ENCODE measurements around the gene HOXA1. TPM values are rescaled to one million over a fixed set of nuclear protein-coding genes. Genes with fewer than 3 reads are reported as not detected.

The HOXA1 gene
- total and polyA plus RNA-seq, 2 of the 8 experiments (the other 6 are each of a cell fraction or from before 2014, with no cell fraction given), result not detected

DNA sequence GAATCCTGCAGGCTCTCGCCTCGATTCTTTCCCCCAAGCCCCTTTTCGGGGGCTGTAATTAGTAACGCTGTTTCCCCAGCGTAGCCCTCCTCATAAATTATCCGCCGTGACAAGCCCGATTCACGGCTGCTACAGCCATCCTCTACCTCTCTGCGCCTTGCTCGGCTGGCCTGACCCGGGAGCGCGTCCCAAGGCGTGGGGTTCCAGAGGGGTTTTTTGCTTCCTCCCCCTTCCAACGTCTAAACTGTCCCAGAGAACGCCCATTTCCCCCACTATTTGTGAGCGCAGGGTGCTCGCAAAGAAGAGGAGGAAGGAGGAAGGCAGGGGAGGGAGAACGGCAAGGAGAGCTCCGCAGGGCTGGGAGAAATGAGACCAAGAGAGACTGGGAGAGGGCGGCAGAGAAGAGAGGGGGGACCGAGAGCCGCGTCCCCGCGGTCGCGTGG is 46.8 kb upstream of the HOXA1 start:
- Histone ChIP-seq H4K91ac (replicated peaks; ENCODE audit: insufficient read length, low read length) (no peak overlapping the region), H3K9ac (replicated peaks in 1 of 4; ENCODE audit: extremely low read depth in 1 of 4, low read depth in 3 of 4, low read length in 3 of 4) (no peak overlapping the region), H3K23me2 (ENCODE audit: low read depth, low read length) (peaks cover 9% of the 10 kb centered on the region), H3K79me2 (ENCODE audit: control insufficient read depth in 1 of 2, insufficient read depth in 2 of 2, low read length in 2 of 2) (no peaks in the 10 kb centered on the region), H2BK15ac (ENCODE audit: low read length) (no peak overlapping the region), H3K79me1 (ENCODE audit: low read depth, low read length) (no peaks in the 10 kb centered on the region), H3K27ac (ENCODE audit: low read depth, low read length) (no peak overlapping the region), H3K27me3 (replicated peaks in 1 of 4; ENCODE audit: control insufficient read depth in 3 of 4, extremely low read depth in 1 of 4, insufficient read depth in 3 of 4, low read length in 3 of 4) (peaks cover 97 to 100% (median 99%) of the 10 kb centered on the region in 4 experiments), H2AFZ (ENCODE audit: low read length) (no peak overlapping the region), H3K23ac (ENCODE audit: insufficient read length) (no peak overlapping the region), H3K4ac (replicated peaks; ENCODE audit: insufficient read length, low read depth, low read length) (no peak overlapping the region), H3K56ac (replicated peaks; ENCODE audit: insufficient read length, low read depth, low read length) (no peak overlapping the region), H3K18ac (ENCODE audit: extremely low read depth, low read length) (no peak overlapping the region), H3K36me3 (ENCODE audit: control insufficient read depth in 2 of 4, insufficient read depth in 4 of 4, low read length in 3 of 4) (peaks cover 0 to 6% (median 0%) of the 10 kb centered on the region in 4 experiments; a peak in 1 of 8 replicates), H2BK5ac (ENCODE audit: low read depth, low read length) (no peak overlapping the region), H2BK12ac (ENCODE audit: low read depth, low read length) (no peak overlapping the region), H4K8ac (ENCODE audit: extremely low read depth, insufficient read depth, low read length) (peak overlapping the region; percentile 81), H2AK5ac (ENCODE audit: low read depth, low read length) (no peak overlapping the region), H3K14ac (ENCODE audit: insufficient read length) (no peak overlapping the region), H4K5ac (ENCODE audit: insufficient read length, low read depth, low read length) (no peak overlapping the region), H3K4me3 (ENCODE audit: extremely low read depth in 1 of 4, insufficient read depth in 2 of 4, low read depth in 3 of 4, low read length in 4 of 4) (peak overlapping the region in 3 of 4 experiments; percentile 16 to 59 (median 21); a peak in 6 of 8 replicates), H3K4me1 (replicated peaks in 1 of 4; ENCODE audit: control insufficient read depth in 3 of 4, insufficient read depth in 4 of 4, low read length in 3 of 4) (peaks cover 0 to 6% (median 3%) of the 10 kb centered on the region in 4 experiments; a peak in 4 of 7 replicates), H2BK120ac (replicated peaks; ENCODE audit: low read depth, low read length) (no peak overlapping the region), H3K4me2 (ENCODE audit: insufficient read depth in 1 of 2, low read depth in 2 of 2, low read length in 2 of 2) (peak overlapping the region; percentile 70), H4K20me1 (replicated peaks in 1 of 2; ENCODE audit: control insufficient read depth in 1 of 2, insufficient read depth in 2 of 2, low read length in 2 of 2) (peaks cover 21 to 27% of the 10 kb centered on the region in 2 experiments), H3K9me3 (ENCODE audit: insufficient read depth in 2 of 2, low read depth in 1 of 2, low read length in 1 of 2) (peaks cover 0 to 3% of the 10 kb centered on the region in 2 experiments; a peak in 1 of 4 replicates), H2BK20ac (ENCODE audit: low read length) (no peak overlapping the region)
- TF ChIP-seq RNF2 (IDR thresholded peaks at IDR 0.05; ENCODE audit: borderline replicate concordance, low read depth, low read length, missing control alignments, poor library complexity, severe bottlenecking) (peak; percentile 92), CBX8 (IDR thresholded peaks at IDR 0.05; ENCODE audit: borderline replicate concordance, low read depth, low read length) (peak; percentile 95; the same call in 1 of the 2 replicates), KDM4A (IDR thresholded peaks at IDR 0.05; ENCODE audit: low read depth, low read length, severe bottlenecking) (peak; percentile 10), BRCA1 (IDR thresholded peaks at IDR 0.05; ENCODE audit: low read depth, low read length) (no peak), YY1 (IDR thresholded peaks at IDR 0.05; ENCODE audit: low read depth, low read length) (no peak), EZH2 (IDR thresholded peaks at IDR 0.05; ENCODE audit: low read depth, low read length, severe bottlenecking) (peak; percentile 99), RFX5 (IDR thresholded peaks at IDR 0.05; ENCODE audit: borderline replicate concordance, low read depth, low read length) (no peak), SUZ12 (IDR thresholded peaks at IDR 0.05; ENCODE audit: low read length) (peak; percentile 96)
- 8% methylated on average over 29 of the region's 29 CpGs; no CpG with 5 or more reads in 1 of the 2 experiments for WGBS, 2 experiments (ENCODE audit: extremely low coverage in 1 of 2, insufficient coverage in 1 of 2, insufficient read length in 1 of 2, insufficient replicate concordance in 2 of 2, low coverage in 1 of 2, low lambda C conversion rate in 2 of 2, missing lambda C conversion rate in 1 of 2)
- CTCF ChIA-PET (ENCODE audit: partially characterized antibody), result interaction anchor here (1.0 to 12.5 kb wide), 27 partner anchors 9 to 461 kb away, joined by 3 to 123 read pairs (median 10); partner anchors contain the start of genes HOXA1, HOXA3, HOXA4 and HOXA7
- POLR2A ChIA-PET (ENCODE audit: partially characterized antibody), result no interaction called here
- FAIRE-seq, result no peak
- DNase-seq (ENCODE audit: low read depth in 1 of 2, low spot score in 2 of 2), result no peak
